GM13976 (cell line): Measurements from ENCODE around the gene LASP1.

Experiments used
- DNase-seq: peaks from one replicate; pipeline ENCODE4 v3.0.0; 2012; ENCODE audit warnings: low spot score
- CTCF ChIP-seq: IDR thresholded peaks from 2 replicates; pipeline ENCODE4 v1.5.1; 2012; ENCODE audit warnings: borderline replicate concordance, mild to moderate bottlenecking; ENCODE audit not compliant: insufficient read depth; ENCODE audit errors: extremely low read depth, missing control alignments, control extremely low read depth
- in situ Hi-C: fragments of 300-500 bp; cut with MboI; formaldehyde crosslinking; loops from one replicate; pipeline ENCODE4 v1.12.0; 2022; ENCODE audit warnings: low sequenced_read_pairs, mixed read lengths, inconsistent platforms; ENCODE audit not compliant: unreplicated experiment

LASP1 gene

GRCh38 chr17:38870259-38871165 is 654 bp downstream of the LASP1 start:
- in situ Hi-C loops = no loop called here
- DNase-seq = peak; percentile 86
- no peak for TF ChIP-seq CTCF

- peak; percentile 29 for TF ChIP-seq CTCF
- DNase-seq = peak; percentile 70
- in situ Hi-C loops = no loop called here
Measured at GRCh38 chr17:38871247-38872015, 1.6 kb downstream of the LASP1 start.

- TF ChIP-seq CTCF = no peak
- DNase-seq = no peak
- in situ Hi-C loops = no loop called here
Measured at GRCh38 chr17:38872027-38872511, 2.2 kb downstream of the LASP1 start.

- in situ Hi-C loops = no loop called here
- no peak for DNase-seq
- no peak for TF ChIP-seq CTCF
Measured at GRCh38 chr17:38872671-38873385, 3.0 kb downstream of the LASP1 start.

- in situ Hi-C loops = no loop called here
- no peak for TF ChIP-seq CTCF
- DNase-seq = no peak
Measured at GRCh38 chr17:38873640-38874380, 4.0 kb downstream of the LASP1 start.
